GM12891 (cell line): ENCODE data around the gene PPFIBP1.
A peak's percentile ranks its signal among the peaks of the same experiment; 100 is the strongest.
"Not testable (repeated sequence)": the region's sequence is repeated elsewhere in the genome, so short reads cannot be mapped to it uniquely, and the experiment has no call there.

ENCODE experiments used
- DNase-seq: peaks from one replicate; pipeline ENCODE4 v3.0.0; 2011; ENCODE audit warnings: low spot score; ENCODE audit not compliant: insufficient read length
- FAIRE-seq: peaks from 2 replicates; lab custom pipeline; 2011; peaks lifted over from hg19 to GRCh38; lab: Jason Lieb, UNC
- PAX5 ChIP-seq: IDR thresholded peaks from 2 replicates; pipeline ENCODE4 v1.6.1; 2011; ENCODE audit warnings: low read length, moderate library complexity, mild to moderate bottlenecking; ENCODE audit not compliant: insufficient read depth, severe bottlenecking
- POLR2A ChIP-seq: IDR thresholded peaks from 2 replicates; pipeline ENCODE4 v1.6.1; 2011; ENCODE audit warnings: low read depth, low read length, control low read depth
- POLR2AphosphoS5 ChIP-seq: IDR thresholded peaks from 2 replicates; pipeline ENCODE4 v1.6.1; 2011; ENCODE audit warnings: low read depth, low read length, control low read depth
- POU2F2 ChIP-seq: IDR thresholded peaks from 2 replicates; pipeline ENCODE4 v1.6.1; 2011; ENCODE audit warnings: low read depth, mild to moderate bottlenecking, control low read depth, low read length, moderate library complexity
- SPI1 ChIP-seq: IDR thresholded peaks from 2 replicates; pipeline ENCODE4 v1.6.1; 2011; ENCODE audit warnings: low read depth, low read length, control low read depth
- TAF1 ChIP-seq: IDR thresholded peaks from 2 replicates; pipeline ENCODE4 v1.6.1; 2011; ENCODE audit warnings: low read depth, low read length, control low read depth

The PPFIBP1 gene

GRCh38 chr12:27651201-27651600 is 127.2 kb downstream of the PPFIBP1 start:
- no peak for DNase-seq
- TF ChIP-seq POLR2AphosphoS5 (no peak), SPI1 (no peak), PAX5 (no peak), POU2F2 (no peak), TAF1 (no peak), POLR2A (no peak)
- FAIRE-seq = no peak

GRCh38 chr12:27652174-27652763 is 128.3 kb downstream of the PPFIBP1 start:
- FAIRE-seq (peak; percentile 58), DNase-seq (no peak)
- TF ChIP-seq POLR2AphosphoS5 (no peak), PAX5 (no peak), SPI1 (no peak), POU2F2 (no peak), POLR2A (no peak), TAF1 (no peak)

GRCh38 chr12:27653661-27654060 is 129.7 kb downstream of the PPFIBP1 start:
- DNase-seq (no peak), FAIRE-seq (peak; percentile 33)
- TF ChIP-seq POLR2A (no peak), SPI1 (no peak), TAF1 (no peak), PAX5 (no peak), POLR2AphosphoS5 (no peak), POU2F2 (no peak)

- not testable (repeated sequence) for FAIRE-seq, DNase-seq
Measured at GRCh38 chr12:27655476-27655875, 131.5 kb downstream of the PPFIBP1 start.

GRCh38 chr12:27657296-27657695 is 133.3 kb downstream of the PPFIBP1 start:
- no peak for TF ChIP-seq PAX5
- DNase-seq = no peak
- FAIRE-seq = no peak

- FAIRE-seq = no peak
- no peak for DNase-seq
- TF ChIP-seq POU2F2 (no peak), SPI1 (no peak), POLR2AphosphoS5 (no peak), TAF1 (no peak), POLR2A (no peak), PAX5 (no peak)
Measured at GRCh38 chr12:27665704-27666103, 141.7 kb downstream of the PPFIBP1 start.

- TF ChIP-seq POU2F2 (no peak), POLR2A (no peak), PAX5 (no peak), TAF1 (no peak), POLR2AphosphoS5 (no peak), SPI1 (no peak)
- DNase-seq (no peak), FAIRE-seq (no peak)
Measured at GRCh38 chr12:27666510-27666909, 142.5 kb downstream of the PPFIBP1 start.

- FAIRE-seq (peak; percentile 47), DNase-seq (no peak)
- no peak for TF ChIP-seq TAF1
- TF ChIP-seq POLR2AphosphoS5 = no peak
- TF ChIP-seq SPI1 = no peak
- TF ChIP-seq PAX5 = no peak
- TF ChIP-seq POU2F2 = no peak
- TF ChIP-seq POLR2A = no peak
Measured at GRCh38 chr12:27667540-27667939, 143.5 kb downstream of the PPFIBP1 start.

- no peak for FAIRE-seq
- no peak for DNase-seq
- TF ChIP-seq POLR2A (no peak), POU2F2 (no peak), TAF1 (no peak), PAX5 (no peak), SPI1 (no peak), POLR2AphosphoS5 (no peak)
Measured at GRCh38 chr12:27672051-27672450, 148.0 kb downstream of the PPFIBP1 start.

- no peak for FAIRE-seq
- TF ChIP-seq POU2F2 (no peak), SPI1 (no peak), POLR2AphosphoS5 (no peak), POLR2A (no peak), PAX5 (no peak), TAF1 (no peak)
- DNase-seq = no peak
Measured at GRCh38 chr12:27672643-27673042, 148.6 kb downstream of the PPFIBP1 start.
